Measurements from ENCODE around the gene CXCR4.

Gene CXCR4

GRCh38 chr2:136131961-136132824 lies 14.2 kb upstream of the CXCR4 start:
- DNase-seq (ENCODE audit: low read depth) = peak; percentile 55

GRCh38 chr2:136131484-136131960 lies 13.6 kb upstream of the CXCR4 start:
- no peak for DNase-seq (ENCODE audit: low read depth)

- no peak for DNase-seq (ENCODE audit: low read depth)
Observed at GRCh38 chr2:136130511-136130910, 12.6 kb upstream of the CXCR4 start.

GRCh38 chr2:136130045-136130444 lies 12.1 kb upstream of the CXCR4 start:
- DNase-seq (ENCODE audit: low read depth) = no peak

GRCh38 chr2:136129601-136130000 lies 11.7 kb upstream of the CXCR4 start:
- DNase-seq (ENCODE audit: low read depth) = no peak

GRCh38 chr2:136128905-136129304 lies 11.0 kb upstream of the CXCR4 start:
- no peak for DNase-seq (ENCODE audit: low read depth)

- no peak for DNase-seq (ENCODE audit: low read depth)
Observed at GRCh38 chr2:136128366-136128765, 10.4 kb upstream of the CXCR4 start.

- no peak for DNase-seq (ENCODE audit: low read depth)
Observed at GRCh38 chr2:136127356-136127755, 9.4 kb upstream of the CXCR4 start.

- DNase-seq (ENCODE audit: low read depth) = no peak
Observed at GRCh38 chr2:136126421-136126926, 8.5 kb upstream of the CXCR4 start.

- no peak for DNase-seq (ENCODE audit: low read depth)
Observed at GRCh38 chr2:136126021-136126420, 8.1 kb upstream of the CXCR4 start.

GRCh38 chr2:136125236-136125635 lies 7.3 kb upstream of the CXCR4 start:
- no peak for DNase-seq (ENCODE audit: low read depth)

GRCh38 chr2:136124805-136125204 lies 6.9 kb upstream of the CXCR4 start:
- DNase-seq (ENCODE audit: low read depth) = no peak

- DNase-seq (ENCODE audit: low read depth) = no peak
Observed at GRCh38 chr2:136122661-136123060, 4.7 kb upstream of the CXCR4 start.

- DNase-seq (ENCODE audit: low read depth) = no peak
Observed at GRCh38 chr2:136121204-136121910, 3.4 kb upstream of the CXCR4 start.

GRCh38 chr2:136119717-136120675 lies 2.0 kb upstream of the CXCR4 start:
- DNase-seq (ENCODE audit: low read depth) = no peak

- peak; percentile 81 for DNase-seq (ENCODE audit: low read depth)
Observed at GRCh38 chr2:136118819-136119716, 1.1 kb upstream of the CXCR4 start.

GRCh38 chr2:136117391-136117841 lies 533 bp downstream of the CXCR4 start:
- DNase-seq (ENCODE audit: low read depth) = peak; percentile 51

- peak; percentile 42 for DNase-seq (ENCODE audit: low read depth)
Observed at GRCh38 chr2:136116813-136117390, 1.0 kb downstream of the CXCR4 start.

- DNase-seq (ENCODE audit: low read depth) = peak; percentile 76
Observed at GRCh38 chr2:136116151-136116812, 1.7 kb downstream of the CXCR4 start.
